Tibial artery (tissue), 4 donors: Measurements from ENCODE around the gene FOXQ1.
A peak's percentile ranks its signal among the peaks of the same experiment; 100 is the strongest.

Experiments
- DNase-seq, 2 donors: peaks; one replicate each; pipeline ENCODE4 v3.0.0-alpha.2; 2019
- H3K27ac ChIP-seq, 2 donors: fragments of 200-600 bp; sonication (generic) in 1 of 2; 1 replicate in 1 of 2; 2 replicates in 1 of 2; pipeline ENCODE4 v1.5.1; 2018 to 2019; ENCODE audit warnings: mild to moderate bottlenecking in 1 of 2
- H3K27me3 ChIP-seq, 2 donors: fragments of 200-600 bp; sonication (generic) in 1 of 2; one replicate each; pipeline versions ENCODE4 v1.5.1 to v1.6.0; 2016 to 2019
- H3K36me3 ChIP-seq, 3 donors: fragments of 200-600 bp; sonication (generic) in 2 of 3; one replicate each; pipeline ENCODE4 v1.5.1; 2016 to 2019; ENCODE audit warnings: mild to moderate bottlenecking in 2 of 3
- H3K4me1 ChIP-seq, 4 donors: fragments of 200-600 bp; sonication (generic) in 2 of 4; 1 replicate in 3 of 4; 2 replicates in 1 of 4; pipeline ENCODE4 v1.5.1; 2016 to 2019
- H3K4me3 ChIP-seq, 2 donors: fragments of 200-600 bp; sonication (generic) in 1 of 2; 1 replicate in 1 of 2; 2 replicates in 1 of 2; pipeline ENCODE4 v1.5.1; 2018 to 2019; ENCODE audit warnings: mild to moderate bottlenecking in 2 of 2
- H3K9me3 ChIP-seq, 3 donors: fragments of 200-600 bp; sonication (generic) in 1 of 3; one replicate each; pipeline ENCODE4 v1.5.1; 2016 to 2019
- intact Hi-C: fragments of 100-400 bp; cut with DNase I; formaldehyde crosslinking; loops from one replicate; pipeline ENCODE4 v1.15.0; 2023; ENCODE audit warnings: low total_unique reads
- TF ChIP-seq, protein P1 (sequence below), 2 experiments: fragments of 200-600 bp in 1 of 2; fragments of 450-650 bp in 1 of 2; IDR thresholded peaks; one replicate each; pipeline ENCODE4 v1.5.1; 2017 to 2019; ENCODE audit warnings: antibody characterized with exemption in 2 of 2, mild to moderate bottlenecking in 1 of 2, moderate library complexity in 1 of 2

FOXQ1 gene

DNA sequence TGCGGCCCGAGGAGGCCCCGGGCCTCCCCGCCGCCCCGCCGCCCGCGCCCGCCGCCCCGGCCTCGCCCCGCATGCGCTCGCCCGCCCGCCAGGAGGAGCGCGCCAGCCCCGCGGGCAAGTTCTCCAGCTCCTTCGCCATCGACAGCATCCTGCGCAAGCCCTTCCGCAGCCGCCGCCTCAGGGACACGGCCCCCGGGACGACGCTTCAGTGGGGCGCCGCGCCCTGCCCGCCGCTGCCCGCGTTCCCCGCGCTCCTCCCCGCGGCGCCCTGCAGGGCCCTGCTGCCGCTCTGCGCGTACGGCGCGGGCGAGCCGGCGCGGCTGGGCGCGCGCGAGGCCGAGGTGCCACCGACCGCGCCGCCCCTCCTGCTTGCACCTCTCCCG is 1.5 kb downstream of the FOXQ1 start:
- Histone ChIP-seq H3K9me3 (no peaks in the 10 kb centered on the region), H3K36me3 (no peaks in the 10 kb centered on the region), H3K27ac (no peak overlapping the region), H3K4me3 (no peak overlapping the region), H3K4me1 (peaks cover 0 to 39% (median 31%) of the 10 kb centered on the region in 4 donors), H3K27me3 (peaks cover 2 to 74% of the 10 kb centered on the region in 2 donors)
- no peak for DNase-seq
- intact Hi-C loops, result no loop called here
- TF ChIP-seq, protein P1, sequence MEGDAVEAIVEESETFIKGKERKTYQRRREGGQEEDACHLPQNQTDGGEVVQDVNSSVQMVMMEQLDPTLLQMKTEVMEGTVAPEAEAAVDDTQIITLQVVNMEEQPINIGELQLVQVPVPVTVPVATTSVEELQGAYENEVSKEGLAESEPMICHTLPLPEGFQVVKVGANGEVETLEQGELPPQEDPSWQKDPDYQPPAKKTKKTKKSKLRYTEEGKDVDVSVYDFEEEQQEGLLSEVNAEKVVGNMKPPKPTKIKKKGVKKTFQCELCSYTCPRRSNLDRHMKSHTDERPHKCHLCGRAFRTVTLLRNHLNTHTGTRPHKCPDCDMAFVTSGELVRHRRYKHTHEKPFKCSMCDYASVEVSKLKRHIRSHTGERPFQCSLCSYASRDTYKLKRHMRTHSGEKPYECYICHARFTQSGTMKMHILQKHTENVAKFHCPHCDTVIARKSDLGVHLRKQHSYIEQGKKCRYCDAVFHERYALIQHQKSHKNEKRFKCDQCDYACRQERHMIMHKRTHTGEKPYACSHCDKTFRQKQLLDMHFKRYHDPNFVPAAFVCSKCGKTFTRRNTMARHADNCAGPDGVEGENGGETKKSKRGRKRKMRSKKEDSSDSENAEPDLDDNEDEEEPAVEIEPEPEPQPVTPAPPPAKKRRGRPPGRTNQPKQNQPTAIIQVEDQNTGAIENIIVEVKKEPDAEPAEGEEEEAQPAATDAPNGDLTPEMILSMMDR (IDR thresholded peaks at IDR 0.05), result no peak

DNA sequence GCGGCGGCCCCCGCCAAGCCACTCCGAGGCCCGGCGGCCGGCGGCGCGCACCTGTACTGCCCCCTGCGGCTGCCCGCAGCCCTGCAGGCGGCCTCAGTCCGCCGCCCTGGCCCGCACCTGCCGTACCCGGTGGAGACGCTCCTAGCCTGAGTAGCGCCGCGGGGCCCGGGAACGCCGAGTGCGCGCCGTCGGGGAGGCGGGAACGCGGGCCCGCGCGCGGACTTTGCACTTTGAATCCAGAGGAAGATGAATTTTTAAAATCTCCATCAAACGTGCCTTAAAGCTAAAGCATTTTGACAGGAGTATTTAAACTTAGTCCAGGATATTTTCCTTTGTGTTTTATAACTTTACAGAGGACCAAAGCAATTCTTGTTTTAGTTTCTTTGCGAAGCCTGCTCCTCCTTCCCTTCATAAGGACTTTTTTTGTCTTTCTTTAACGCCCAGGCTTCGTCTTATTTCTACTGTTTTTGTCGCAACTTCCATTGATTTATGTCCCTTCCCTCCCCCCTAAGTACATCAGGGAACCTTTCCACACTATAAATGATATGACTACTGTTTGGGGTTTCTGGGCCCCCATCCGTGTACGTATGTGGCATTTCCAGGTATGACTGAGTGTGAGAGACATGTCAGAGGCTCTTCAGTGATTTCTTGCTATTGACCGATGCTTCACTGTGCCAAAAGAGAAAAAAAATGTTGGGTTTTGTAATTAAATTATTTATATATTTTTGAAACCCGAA is 2.0 kb downstream of the FOXQ1 start:
- intact Hi-C loops, result no loop called here
- Histone ChIP-seq H3K36me3 (no peaks in the 10 kb centered on the region), H3K4me1 (peaks cover 0 to 39% (median 31%) of the 10 kb centered on the region in 4 donors), H3K27me3 (peaks cover 2 to 74% of the 10 kb centered on the region in 2 donors), H3K9me3 (no peaks in the 10 kb centered on the region), H3K27ac (no peak overlapping the region), H3K4me3 (no peak overlapping the region)
- no peak for DNase-seq
- TF ChIP-seq, protein P1 (IDR thresholded peaks at IDR 0.05), result no peak

DNA sequence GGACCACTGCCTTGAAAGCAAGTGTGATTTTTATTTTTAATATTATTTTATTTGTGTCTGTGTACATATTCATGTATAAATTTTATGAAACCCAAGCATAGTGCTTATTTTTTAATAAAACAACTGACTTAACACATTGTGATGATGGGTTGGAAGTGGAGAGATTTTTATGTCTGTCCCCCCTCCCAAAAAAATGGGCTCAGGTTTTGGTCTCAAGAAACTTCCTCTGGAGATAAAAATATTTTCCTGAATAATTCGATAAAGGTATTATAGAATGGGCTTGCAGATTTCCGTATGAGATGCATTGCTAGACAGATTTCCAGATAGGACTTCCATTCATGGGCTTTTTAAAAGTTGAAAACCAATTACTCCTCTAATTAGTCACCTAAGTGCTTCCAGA is 2.7 kb downstream of the FOXQ1 start:
- Histone ChIP-seq H3K27ac (no peak overlapping the region), H3K9me3 (no peaks in the 10 kb centered on the region), H3K27me3 (peaks cover 2 to 74% of the 10 kb centered on the region in 2 donors), H3K4me3 (no peak overlapping the region), H3K36me3 (no peaks in the 10 kb centered on the region), H3K4me1 (peaks cover 0 to 39% (median 31%) of the 10 kb centered on the region in 4 donors)
- TF ChIP-seq, protein P1 (IDR thresholded peaks at IDR 0.05), result no peak
- no peak for DNase-seq
- intact Hi-C loops, result no loop called here

DNA sequence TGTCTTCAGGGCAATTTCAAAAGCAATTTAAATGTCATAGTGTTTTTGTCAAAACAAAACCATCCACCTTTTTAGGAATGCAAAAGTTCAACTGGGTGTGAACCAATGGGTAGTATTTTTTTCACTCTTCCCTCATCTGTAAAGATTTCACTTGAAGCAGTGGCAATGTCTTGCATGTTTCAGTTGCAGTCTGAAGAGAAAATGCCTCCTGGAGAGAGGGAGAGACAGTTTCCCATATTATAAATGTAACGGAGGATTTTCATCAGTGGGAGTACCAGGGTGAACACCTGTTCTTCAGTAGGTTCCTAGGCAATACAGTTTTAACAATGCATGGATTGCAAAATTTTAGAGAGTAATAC is 3.3 kb downstream of the FOXQ1 start:
- Histone ChIP-seq H3K36me3 (no peaks in the 10 kb centered on the region), H3K27me3 (peaks cover 2 to 69% of the 10 kb centered on the region in 2 donors), H3K9me3 (no peaks in the 10 kb centered on the region), H3K4me1 (peaks cover 0 to 39% (median 31%) of the 10 kb centered on the region in 4 donors), H3K27ac (no peak overlapping the region), H3K4me3 (no peak overlapping the region)
- TF ChIP-seq, protein P1 (IDR thresholded peaks at IDR 0.05), result no peak
- intact Hi-C loops, result no loop called here
- DNase-seq, result no peak

DNA sequence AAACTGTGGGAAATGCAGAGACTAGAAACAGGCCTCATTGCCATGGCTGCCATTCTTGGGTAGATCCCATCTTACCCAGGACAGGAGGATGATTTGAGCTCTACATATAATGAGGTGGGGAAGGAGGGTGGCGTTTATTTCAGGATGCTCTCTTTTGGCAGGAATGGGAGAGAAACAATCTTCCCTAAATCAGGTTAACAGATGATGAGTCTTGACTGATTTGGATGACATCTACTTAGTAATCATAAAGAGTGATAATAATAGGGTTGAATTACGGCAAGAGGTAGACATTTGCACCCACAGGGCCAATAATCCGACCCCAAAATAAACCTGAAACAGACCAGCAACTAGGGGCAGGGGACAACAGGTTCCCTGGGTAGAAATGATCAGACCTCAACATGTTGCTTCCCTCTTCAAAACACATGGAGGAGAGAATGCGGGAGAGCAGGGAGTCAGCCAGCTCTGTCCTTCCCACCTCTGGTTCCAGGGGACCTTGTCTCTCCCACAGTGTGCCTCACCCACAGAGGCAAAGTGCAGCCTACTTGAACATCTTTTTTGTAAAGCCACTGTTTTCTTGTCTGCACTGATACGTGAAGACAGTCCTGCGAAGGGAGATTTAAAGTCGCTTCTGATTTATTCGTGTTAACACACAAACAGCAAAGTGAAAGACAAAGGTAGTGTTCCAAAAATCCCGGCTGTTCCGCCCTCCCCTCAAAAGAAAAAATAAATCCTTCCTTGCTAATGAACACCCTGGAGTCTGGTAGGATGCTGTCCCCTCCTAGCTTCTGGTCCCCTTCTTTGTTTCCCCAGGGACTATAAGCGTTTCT is 3.9 kb downstream of the FOXQ1 start:
- Histone ChIP-seq H3K36me3 (no peaks in the 10 kb centered on the region), H3K4me3 (peak overlapping the region; percentile 44 to 48), H3K9me3 (no peaks in the 10 kb centered on the region), H3K27ac (no peak overlapping the region), H3K27me3 (peaks cover 2 to 63% of the 10 kb centered on the region in 2 donors), H3K4me1 (peaks cover 0 to 36% (median 29%) of the 10 kb centered on the region in 4 donors)
- TF ChIP-seq, protein P1 (IDR thresholded peaks at IDR 0.05), result no peak
- no peak for DNase-seq
- intact Hi-C loops, result no loop called here
